DMS53 (cell line): ENCODE measurements around the gene AGAP9.
"Not testable (repeated sequence)": the region's sequence is repeated elsewhere in the genome, so short reads cannot be mapped to it uniquely, and the experiment has no call there.

Source experiments
- DNase-seq: peaks from one replicate; lab custom pipeline; 2025; lab: John Stamatoyannopoulos, UW

The AGAP9 gene

DNA sequence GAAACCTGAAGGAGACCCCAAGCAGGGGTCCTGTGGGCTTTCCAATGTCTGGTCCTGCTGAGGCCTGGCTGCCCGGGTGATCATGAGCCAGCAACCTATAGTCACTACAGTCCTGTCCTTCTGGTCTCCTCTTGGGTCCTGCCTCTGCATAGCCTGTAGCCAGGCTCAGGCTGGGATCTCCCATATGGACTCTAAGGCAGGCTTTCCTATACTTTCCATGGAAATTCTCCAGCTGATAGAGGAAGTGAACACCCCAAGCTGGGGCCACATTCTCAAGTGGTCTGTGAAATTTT is 66.0 kb downstream of the AGAP9 start:
- no peak for DNase-seq

DNA sequence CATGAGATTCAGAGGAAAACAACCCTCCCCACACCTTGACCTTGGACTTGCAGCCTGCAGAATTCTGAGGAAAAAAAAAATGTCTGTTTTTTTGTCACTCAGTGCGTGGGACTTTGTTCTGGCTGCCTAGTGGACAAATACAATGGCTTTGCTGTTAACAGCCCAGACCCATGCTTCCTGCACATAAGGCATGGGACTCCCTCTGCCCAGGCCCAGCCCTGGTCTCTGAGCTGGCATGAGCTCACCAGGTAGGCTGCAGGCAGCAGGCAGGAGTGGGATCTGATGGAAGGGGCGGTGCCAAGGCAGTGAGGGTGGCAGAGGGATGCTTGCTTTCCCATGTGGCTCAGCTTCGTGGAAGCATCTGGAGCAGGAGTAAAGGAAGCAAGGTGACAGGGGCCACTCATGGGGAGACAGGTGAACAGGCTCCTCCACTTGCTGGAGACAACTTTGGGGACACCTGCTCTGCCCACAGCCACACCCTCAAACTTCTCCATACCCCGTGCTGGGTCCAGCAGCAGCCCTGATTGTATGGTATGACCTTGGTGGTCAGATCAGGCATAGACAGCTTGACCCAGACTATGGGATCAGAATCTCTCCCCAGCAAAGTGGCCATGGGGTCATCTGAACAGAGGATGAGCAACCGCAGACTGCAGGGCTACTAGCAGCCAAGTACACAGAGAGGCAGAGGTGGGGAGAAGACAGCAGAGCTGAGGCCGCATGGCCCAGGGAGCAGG is 66.5 kb downstream of the AGAP9 start:
- DNase-seq = peak; percentile 14

DNA sequence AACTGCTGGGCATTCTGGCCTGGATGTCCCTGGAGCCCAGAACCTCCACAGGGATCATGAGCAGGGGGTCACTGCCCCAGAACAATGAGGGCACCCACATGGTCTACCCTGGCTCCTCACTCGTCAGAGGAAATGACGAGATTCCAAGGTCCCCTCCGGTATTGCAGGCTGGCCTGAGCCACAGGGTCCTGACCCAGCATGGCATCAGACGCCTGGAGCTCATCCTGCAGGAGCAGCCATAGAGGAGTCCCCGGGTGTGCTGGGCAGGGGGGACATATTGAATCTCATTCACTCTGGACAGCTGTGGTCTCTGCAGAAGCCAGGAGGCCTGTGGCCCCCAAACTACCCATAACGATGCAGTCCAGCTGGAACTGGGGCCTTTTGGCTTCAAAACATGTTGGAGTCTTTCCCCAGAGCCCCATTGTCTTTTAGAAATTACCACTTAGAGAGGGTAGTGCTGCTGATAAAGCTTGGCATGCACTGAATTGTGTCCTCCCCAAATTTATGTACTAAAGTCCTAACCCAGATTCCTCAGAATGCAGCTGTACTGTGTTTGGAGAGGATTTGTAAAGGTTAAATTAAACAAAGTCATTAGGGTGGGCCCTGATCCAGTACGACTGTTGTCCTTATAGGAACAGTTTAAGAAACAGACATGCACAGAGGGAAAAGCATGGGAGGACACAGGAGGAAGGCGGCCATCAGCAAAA is 67.2 kb downstream of the AGAP9 start:
- DNase-seq = no peak

DNA sequence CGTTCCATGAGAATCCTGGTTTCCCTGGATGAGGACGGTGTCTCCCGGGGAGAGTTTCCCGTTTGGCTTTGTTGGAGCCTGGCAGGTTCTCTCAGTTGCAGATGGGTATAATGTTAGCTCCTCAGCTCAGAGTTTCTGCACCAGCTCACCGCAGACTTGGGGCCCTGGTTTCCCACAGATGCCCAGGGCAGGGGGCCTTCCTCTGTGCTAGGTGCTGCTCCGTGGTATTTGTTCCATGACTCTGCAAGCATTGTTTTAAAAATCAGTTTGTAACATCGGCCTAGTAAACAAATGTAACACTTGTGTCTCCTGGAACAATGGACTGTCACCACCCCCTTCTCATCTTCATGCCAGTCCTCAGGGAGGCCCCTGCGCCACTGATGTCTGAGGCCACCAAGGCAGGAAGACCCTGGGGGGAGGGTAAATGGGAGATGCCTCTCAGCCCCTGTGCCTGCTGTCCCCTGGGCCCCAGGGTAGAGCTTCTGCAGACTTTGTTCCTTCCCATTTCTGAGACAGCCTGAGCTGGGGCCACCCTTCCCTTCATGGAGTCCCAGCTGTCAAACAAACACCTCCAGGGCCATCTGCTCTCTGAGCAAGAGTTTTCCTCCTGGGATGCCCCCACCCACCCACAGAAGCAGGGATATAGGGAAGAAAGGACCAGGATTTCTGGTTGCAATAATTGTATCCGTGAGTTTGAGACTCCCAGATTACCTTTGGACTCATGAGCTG is 67.9 kb downstream of the AGAP9 start:
- DNase-seq = not testable (repeated sequence)

DNA sequence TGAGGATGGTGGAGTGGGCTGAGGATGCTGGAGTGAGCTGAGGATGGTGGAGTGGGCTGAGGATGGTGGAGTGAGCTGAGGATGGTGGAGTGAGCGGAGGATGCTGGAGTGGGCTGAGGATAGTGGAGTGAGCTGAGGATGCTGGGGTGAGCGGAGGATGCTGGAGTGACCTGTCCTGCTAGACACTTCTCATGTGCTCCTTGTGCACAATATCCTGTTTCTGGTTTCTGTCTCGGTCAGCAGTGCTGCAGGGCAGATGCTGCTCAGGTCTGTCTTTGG is 68.7 kb downstream of the AGAP9 start:
- no peak for DNase-seq

DNA sequence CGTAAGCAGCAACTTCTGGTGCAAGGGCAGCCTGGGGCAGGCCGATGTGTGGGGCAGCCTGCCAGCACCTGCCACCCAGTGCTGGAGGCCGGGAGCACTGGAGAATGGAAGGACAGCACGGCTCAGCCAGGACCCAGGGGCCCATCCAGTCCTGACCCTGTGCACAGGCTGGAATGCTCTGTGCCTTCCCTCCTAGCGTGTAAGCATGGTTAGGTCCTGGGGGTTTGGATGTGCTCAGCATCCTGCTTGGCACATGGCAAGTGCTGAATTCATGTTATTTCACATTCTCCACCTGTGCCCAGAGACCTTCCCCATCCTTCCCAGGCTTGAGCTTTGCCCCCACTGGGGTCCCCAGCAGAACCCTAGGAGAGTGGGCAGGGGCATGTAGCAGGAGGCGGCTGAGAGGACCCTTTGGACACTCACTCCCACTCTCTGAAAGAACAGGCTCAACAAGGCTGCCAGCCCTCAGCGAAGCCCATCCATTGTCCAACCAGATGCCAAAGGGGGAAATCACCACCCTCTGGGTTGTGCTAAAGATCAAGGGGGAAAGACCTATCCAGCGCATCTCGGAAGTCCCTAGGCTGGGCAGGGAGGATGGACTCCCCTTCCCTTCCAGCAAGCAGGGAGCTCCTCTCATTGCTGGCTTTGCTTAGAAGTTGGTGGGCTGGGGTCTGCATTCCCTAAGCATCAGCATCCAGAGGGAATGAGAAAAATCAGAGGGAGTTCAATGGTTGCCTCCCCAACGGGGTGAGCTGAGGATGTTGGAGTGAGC is 69.2 kb downstream of the AGAP9 start:
- DNase-seq = peak; percentile 14

DNA sequence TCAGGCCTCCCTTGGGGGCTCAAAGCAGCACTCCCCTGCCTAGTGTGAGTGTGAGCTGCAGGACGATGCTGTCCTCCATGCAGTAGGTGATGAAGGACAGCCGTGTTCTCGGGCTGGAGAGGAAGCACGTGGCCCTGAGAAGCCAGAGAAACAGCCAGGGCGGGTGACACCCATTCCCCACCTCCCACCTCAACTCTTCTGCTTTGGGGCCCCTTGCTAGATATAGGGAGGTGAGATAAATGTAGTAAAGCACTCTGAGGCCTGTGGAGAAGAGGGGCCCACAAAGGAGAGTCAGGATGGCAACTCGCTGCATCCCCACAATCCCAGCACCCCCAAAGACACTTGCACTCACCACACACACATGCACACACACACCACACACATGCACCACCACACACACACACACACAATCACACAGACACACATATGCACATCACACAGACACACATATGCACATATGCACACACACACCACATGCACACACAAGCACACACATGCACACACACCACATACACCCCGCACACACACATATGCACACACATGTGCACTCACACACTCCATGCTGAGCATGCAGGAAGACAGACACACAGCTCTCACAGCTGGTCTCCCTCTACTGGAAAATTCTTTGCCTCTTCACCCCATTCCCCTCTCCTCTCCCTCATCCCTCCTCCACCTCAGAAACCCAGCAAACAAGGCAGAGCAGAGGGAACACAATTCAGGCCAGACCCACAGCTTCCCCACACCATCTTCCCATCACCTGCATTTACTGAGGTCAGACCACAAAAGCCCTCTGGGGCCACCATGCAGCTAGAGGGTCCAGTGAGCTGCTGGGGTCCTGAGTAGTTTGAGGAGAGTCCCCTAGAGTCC is 70.1 kb downstream of the AGAP9 start:
- peak; percentile 37 for DNase-seq

DNA sequence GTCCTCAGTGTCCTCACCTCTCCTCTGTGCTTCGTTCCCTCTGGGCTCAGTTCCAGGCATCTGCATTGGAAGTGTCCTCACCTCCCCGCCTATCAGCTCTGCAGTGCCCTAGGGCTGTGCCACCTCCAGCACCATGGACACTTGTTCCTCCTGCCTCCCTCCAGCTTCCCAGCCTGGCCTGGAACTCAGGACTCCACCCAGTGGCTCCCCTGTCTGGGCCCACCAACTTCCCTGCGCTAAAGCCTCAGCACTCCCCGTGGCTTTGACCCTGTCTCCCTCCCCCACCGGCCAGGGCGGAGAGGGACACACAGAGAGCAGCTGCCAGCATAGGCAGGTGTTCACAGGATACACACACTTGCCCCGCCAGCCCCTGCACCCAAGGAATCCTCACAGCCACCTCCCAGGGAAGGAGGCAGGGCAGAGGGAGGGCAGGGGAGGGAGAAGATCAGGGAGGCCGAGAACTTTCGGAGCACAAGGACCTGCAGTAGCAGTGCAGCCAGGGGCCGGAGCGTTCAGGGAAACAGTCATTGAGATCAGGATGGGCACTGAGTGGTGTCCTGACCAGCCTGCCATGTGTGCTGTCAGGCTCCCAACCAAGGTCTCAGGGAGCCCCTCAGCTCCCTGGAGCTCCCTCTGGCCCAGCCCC is 70.8 kb downstream of the AGAP9 start:
- peak; percentile 89 for DNase-seq

DNA sequence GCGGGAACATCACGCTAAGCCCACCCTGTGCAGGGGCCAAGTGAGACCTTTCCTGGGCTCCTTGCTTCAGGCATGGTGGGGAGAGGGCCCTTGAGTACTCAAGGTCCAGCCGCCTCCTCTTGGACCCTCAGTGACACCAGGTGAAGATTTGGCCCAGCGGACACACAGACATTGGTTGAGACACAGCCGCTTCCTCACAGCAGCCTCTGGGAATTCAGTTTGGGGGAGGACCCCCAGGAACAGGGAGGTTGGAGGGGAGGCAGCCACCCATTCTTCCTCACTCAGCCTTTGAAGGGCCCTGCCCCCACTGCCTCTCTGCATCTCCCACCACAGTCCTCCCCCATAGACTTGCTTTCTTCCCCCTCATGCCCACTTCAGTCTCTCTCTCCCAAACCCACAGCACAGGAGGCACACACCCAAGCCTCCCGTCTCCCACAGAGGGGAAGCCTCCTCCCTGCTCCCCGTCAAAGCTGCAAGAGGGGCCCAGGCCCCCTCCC is 71.4 kb downstream of the AGAP9 start:
- no peak for DNase-seq
